IPS-15b (cell line): ENCODE measurements around the gene ZNF135.
A peak's percentile ranks its signal among the peaks of the same experiment; 100 is the strongest.

Experiments
- H3K27me3 ChIP-seq: one replicate; pipeline ENCODE4 v1.6.1; 2013; ENCODE audit warnings: low read length; ENCODE audit not compliant: control insufficient read depth, insufficient read depth
- H3K36me3 ChIP-seq: one replicate; pipeline ENCODE4 v1.6.1; 2013; ENCODE audit warnings: low read length; ENCODE audit not compliant: control insufficient read depth, insufficient read depth
- H3K4me1 ChIP-seq: one replicate; pipeline ENCODE4 v1.6.1; 2013; ENCODE audit warnings: mild to moderate bottlenecking, low read length; ENCODE audit not compliant: control insufficient read depth, insufficient read depth
- H3K4me3 ChIP-seq: one replicate; pipeline ENCODE4 v1.5.1; 2013; ENCODE audit warnings: low read depth, low read length
- H3K9ac ChIP-seq: one replicate; pipeline ENCODE4 v1.6.1; 2013; ENCODE audit warnings: low read depth, mild to moderate bottlenecking, low read length
- H3K9me3 ChIP-seq: one replicate; pipeline ENCODE4 v1.6.1; 2013; ENCODE audit warnings: mild to moderate bottlenecking, low read length; ENCODE audit not compliant: control insufficient read depth, insufficient read depth

Gene ZNF135

GRCh38 chr19:58053480-58054156, 5.5 kb upstream of the ZNF135 start:
- no peak overlapping the region for H3K9ac ChIP-seq
- H3K36me3 ChIP-seq, result no peaks in the 10 kb centered on the region
- H3K4me1 ChIP-seq, result peaks cover 4% of the 10 kb centered on the region
- no peak overlapping the region for H3K4me3 ChIP-seq
- peaks cover 6% of the 10 kb centered on the region for H3K9me3 ChIP-seq
- no peaks in the 10 kb centered on the region for H3K27me3 ChIP-seq

DNA sequence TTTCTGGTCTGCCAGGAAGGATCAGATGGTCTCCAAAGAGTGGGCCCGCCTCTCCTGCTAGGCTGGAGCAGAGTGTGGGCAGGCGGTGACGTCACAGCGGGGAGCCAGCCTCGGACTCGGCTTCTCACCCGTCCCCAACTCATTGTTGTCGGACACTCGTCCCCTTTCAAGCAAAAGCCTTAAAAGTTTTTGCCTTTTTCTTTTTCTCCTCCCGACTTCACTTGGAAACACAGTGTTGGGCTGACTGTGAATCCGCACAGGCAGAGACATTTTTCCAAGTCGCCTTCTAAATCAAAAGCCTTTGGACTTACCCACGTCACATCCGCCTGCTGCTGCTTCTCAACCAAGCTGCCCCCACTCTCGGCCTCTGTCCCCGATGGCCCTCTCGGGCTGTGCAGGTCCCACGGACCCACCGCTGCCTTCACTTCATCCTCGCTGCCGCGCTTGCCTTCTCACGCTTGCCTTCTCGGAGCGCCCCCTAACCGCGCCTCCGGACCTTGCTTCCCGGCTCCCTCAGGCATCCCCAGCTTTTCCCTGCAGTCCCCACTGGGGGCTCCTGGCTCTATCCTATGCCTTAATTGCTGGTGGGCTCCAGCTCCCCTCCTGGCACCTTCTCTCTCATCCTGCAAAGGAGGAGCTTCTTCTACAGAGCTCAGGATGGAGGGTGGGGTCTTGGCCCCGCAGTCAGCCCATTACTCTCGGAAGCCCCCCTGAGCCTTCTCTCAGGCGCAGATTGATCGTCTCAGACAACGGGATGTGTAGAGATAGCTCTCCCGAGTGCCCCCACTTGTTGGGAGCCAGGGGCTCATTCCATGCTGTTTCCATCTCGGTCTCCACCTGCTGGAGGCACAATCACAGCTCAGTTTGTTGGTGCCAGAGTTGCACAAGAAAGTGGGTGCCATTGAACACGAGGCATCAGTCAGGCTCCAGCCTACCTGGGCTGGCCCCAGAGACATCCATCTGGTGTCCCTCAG, 3.9 kb upstream of the ZNF135 start:
- H3K4me3 ChIP-seq, result no peak overlapping the region
- H3K36me3 ChIP-seq, result no peaks in the 10 kb centered on the region
- peaks cover 3% of the 10 kb centered on the region for H3K9me3 ChIP-seq
- peaks cover 6% of the 10 kb centered on the region for H3K4me1 ChIP-seq
- no peak overlapping the region for H3K9ac ChIP-seq
- no peaks in the 10 kb centered on the region for H3K27me3 ChIP-seq

- H3K9me3 ChIP-seq, result peaks cover 3% of the 10 kb centered on the region
- no peak overlapping the region for H3K9ac ChIP-seq
- no peak overlapping the region for H3K4me3 ChIP-seq
- peaks cover 2% of the 10 kb centered on the region for H3K36me3 ChIP-seq
- peaks cover 6% of the 10 kb centered on the region for H3K4me1 ChIP-seq
- H3K27me3 ChIP-seq, result no peaks in the 10 kb centered on the region
Measured at GRCh38 chr19:58056261-58056660, 2.8 kb upstream of the ZNF135 start.

DNA sequence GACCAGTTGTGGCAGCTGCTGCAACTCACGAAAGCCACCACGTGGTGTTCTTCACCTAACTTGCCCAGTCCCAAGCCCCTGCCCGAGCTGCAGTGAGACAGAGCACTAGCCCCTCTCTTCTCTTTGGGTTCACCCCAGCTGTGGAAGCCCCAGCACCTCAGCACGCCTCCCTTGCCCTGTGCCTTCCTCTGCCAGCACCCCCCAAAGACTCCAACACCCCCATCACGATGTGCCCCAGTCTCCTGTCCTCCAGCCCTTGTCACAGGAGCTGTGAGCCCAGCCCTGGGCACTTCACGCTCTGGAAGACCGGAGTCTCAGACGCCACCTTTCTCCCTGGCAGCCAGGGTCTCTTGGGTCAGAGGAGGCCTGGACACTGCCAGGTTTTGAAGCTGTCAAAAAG, 2.2 kb upstream of the ZNF135 start:
- Histone ChIP-seq H3K4me3 (no peak overlapping the region), H3K27me3 (no peaks in the 10 kb centered on the region), H3K36me3 (peaks cover 2% of the 10 kb centered on the region), H3K9me3 (peaks cover 3% of the 10 kb centered on the region), H3K4me1 (peaks cover 6% of the 10 kb centered on the region), H3K9ac (no peak overlapping the region)

- peak overlapping the region; percentile 67 for H3K4me3 ChIP-seq
- H3K27me3 ChIP-seq, result no peaks in the 10 kb centered on the region
- H3K4me1 ChIP-seq, result peaks cover 6% of the 10 kb centered on the region
- peaks cover 3% of the 10 kb centered on the region for H3K9me3 ChIP-seq
- H3K9ac ChIP-seq, result peak overlapping the region; percentile 17
- peaks cover 2% of the 10 kb centered on the region for H3K36me3 ChIP-seq
Measured at GRCh38 chr19:58058467-58058866, 615 bp upstream of the ZNF135 start.

DNA sequence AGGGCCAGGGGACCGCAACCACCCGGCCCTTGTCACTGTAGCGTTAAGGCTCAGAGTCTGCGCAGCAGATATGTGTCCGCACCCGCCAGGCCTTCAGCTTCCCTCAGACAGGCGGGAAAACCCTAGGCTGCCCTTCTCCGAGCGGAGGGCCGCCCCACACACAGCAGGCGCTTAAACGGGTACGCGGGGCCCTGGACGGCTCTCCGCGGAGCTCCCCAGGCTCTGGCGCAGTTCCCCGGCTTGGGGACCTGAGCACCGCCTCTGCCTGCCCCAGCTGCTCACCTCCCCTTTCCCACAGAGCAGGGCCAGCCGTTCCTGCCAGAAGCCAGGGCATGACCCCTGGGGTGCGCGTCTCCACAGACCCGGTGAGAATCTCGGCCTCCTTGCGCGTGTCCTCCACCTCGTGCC, 593 bp downstream of the ZNF135 start:
- H3K4me3 ChIP-seq, result peak overlapping the region; percentile 67
- H3K27me3 ChIP-seq, result no peaks in the 10 kb centered on the region
- H3K9me3 ChIP-seq, result no peaks in the 10 kb centered on the region
- peaks cover 2% of the 10 kb centered on the region for H3K36me3 ChIP-seq
- H3K4me1 ChIP-seq, result peaks cover 6% of the 10 kb centered on the region
- peak overlapping the region; percentile 37 for H3K9ac ChIP-seq

DNA sequence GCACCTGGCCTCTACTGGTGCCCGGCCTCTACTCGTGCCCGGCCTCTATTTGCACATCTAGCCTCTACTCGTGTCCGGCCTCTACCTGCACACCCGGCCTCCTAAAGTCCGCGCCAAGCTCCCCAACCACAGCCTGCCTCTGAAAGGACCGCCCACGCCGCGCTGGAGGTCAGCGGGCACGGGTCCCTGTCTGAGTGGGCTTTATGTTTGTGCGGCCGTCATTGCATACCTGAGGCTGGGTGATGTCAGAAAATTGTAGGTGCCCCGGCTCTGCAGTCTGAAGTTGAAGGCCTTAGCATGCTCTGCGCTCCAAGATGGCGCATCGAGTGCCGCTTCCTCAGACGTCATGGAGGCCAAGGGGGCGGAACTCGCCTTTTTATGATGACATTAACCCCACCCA, 1.1 kb downstream of the ZNF135 start:
- H3K9ac ChIP-seq, result no peak overlapping the region
- peaks cover 6% of the 10 kb centered on the region for H3K4me1 ChIP-seq
- no peaks in the 10 kb centered on the region for H3K27me3 ChIP-seq
- H3K9me3 ChIP-seq, result no peaks in the 10 kb centered on the region
- peaks cover 2% of the 10 kb centered on the region for H3K36me3 ChIP-seq
- no peak overlapping the region for H3K4me3 ChIP-seq

GRCh38 chr19:58063712-58064111, 4.6 kb downstream of the ZNF135 start:
- Histone ChIP-seq H3K4me3 (no peak overlapping the region), H3K9ac (no peak overlapping the region), H3K4me1 (peaks cover 1% of the 10 kb centered on the region), H3K27me3 (no peaks in the 10 kb centered on the region), H3K36me3 (peaks cover 13% of the 10 kb centered on the region), H3K9me3 (peaks cover 19% of the 10 kb centered on the region)

DNA sequence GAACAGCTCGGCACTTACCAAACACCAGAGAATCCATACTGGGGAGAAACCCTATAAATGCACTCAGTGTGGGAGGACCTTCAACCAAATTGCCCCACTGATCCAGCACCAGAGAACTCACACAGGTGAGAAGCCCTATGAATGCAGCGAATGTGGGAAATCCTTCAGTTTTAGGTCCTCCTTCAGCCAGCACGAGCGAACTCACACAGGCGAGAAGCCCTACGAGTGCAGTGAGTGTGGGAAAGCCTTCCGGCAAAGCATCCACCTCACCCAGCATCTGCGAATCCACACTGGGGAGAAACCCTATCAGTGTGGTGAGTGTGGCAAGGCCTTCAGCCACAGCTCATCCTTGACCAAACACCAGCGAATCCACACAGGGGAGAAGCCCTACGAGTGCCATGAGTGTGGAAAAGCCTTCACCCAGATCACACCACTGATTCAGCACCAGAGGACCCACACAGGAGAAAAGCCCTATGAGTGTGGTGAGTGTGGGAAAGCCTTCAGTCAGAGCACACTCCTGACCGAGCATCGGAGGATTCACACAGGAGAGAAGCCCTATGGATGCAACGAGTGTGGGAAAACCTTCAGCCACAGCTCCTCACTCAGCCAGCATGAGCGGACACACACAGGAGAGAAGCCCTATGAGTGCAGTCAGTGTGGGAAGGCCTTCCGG, 8.3 kb downstream of the ZNF135 start:
- Histone ChIP-seq H3K27me3 (no peaks in the 10 kb centered on the region), H3K4me3 (peak overlapping the region; percentile 2), H3K9ac (no peak overlapping the region), H3K4me1 (no peaks in the 10 kb centered on the region), H3K36me3 (peaks cover 11% of the 10 kb centered on the region), H3K9me3 (peaks cover 29% of the 10 kb centered on the region)

DNA sequence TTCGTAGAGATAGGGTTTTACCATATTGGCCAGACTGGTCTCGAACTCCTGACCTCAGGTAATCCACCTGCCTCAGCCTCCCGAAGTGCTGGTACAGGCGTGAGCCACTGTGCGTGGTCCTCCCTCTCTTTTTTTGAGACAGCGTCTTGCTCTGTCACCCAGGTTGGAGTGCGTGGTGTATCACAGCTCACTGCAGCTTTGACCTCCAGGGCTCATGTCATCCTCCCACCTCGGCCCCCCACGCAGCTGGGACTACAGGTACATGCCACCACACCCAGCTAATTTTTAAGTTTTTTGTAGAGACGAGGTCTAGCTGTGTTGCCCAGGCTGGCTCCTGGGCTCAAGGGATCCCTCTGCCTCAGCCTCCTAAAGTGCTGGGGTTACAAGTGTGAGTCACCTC, 20.7 kb downstream of the ZNF135 start:
- no peak overlapping the region for H3K4me3 ChIP-seq
- H3K9me3 ChIP-seq, result peaks cover 5% of the 10 kb centered on the region
- no peaks in the 10 kb centered on the region for H3K4me1 ChIP-seq
- no peaks in the 10 kb centered on the region for H3K27me3 ChIP-seq
- H3K9ac ChIP-seq, result no peak overlapping the region
- peaks cover 5% of the 10 kb centered on the region for H3K36me3 ChIP-seq

GRCh38 chr19:58083021-58083420, 23.9 kb downstream of the ZNF135 start:
- Histone ChIP-seq H3K36me3 (peaks cover 15% of the 10 kb centered on the region), H3K9ac (no peak overlapping the region), H3K9me3 (no peaks in the 10 kb centered on the region), H3K4me3 (no peak overlapping the region), H3K4me1 (no peaks in the 10 kb centered on the region), H3K27me3 (no peaks in the 10 kb centered on the region)
